GM23338 (cell line): Measurements from ENCODE around the gene CAMK1. TPM values are rescaled to one million over a fixed set of nuclear protein-coding genes. Genes with fewer than 3 reads are reported as not detected.

Experiments
- ATAC-seq: fragments of 200-7000 bp; cut with Tn5 transposase; 3 replicates; pipeline ENCODE4 v1.9.1; 2020
- DNase-seq: peaks from one replicate; pipeline ENCODE4 v3.0.0-alpha.2; 2015; ENCODE audit warnings: low spot score
- H2AFZ ChIP-seq: fragments of 200-600 bp; sonication (generic); 2 replicates; pipeline ENCODE4 v1.8.0; 2016; ENCODE audit warnings: antibody characterized with exemption, mild to moderate bottlenecking, moderate library complexity
- H3F3A ChIP-seq: fragments of 200-600 bp; sonication (generic); replicated peaks from 2 replicates; pipeline ENCODE4 v1.8.0; 2017; ENCODE audit warnings: antibody characterized with exemption, mixed run types, low read depth
- H3K27ac ChIP-seq: fragments of 200-600 bp; sonication (generic); 2 replicates; pipeline ENCODE4 v1.6.1; 2016; ENCODE audit warnings: low read depth
- H3K27me3 ChIP-seq: fragments of 200-600 bp; sonication (generic); 2 replicates; pipeline ENCODE4 v1.8.0; 2016; ENCODE audit warnings: mild to moderate bottlenecking, mixed run types, moderate library complexity; ENCODE audit not compliant: insufficient read depth
- H3K36me3 ChIP-seq: fragments of 200-600 bp; sonication (generic); 2 replicates; pipeline ENCODE4 v1.8.0; 2016; ENCODE audit warnings: mild to moderate bottlenecking; ENCODE audit not compliant: insufficient read depth
- H3K4me1 ChIP-seq: fragments of 200-600 bp; sonication (generic); 2 replicates; pipeline ENCODE4 v1.8.0; 2016; ENCODE audit warnings: mild to moderate bottlenecking, moderate library complexity; ENCODE audit not compliant: insufficient read depth
- H3K4me2 ChIP-seq: fragments of 200-600 bp; sonication (generic); 2 replicates; pipeline ENCODE4 v1.7.1; 2017; ENCODE audit warnings: mixed run types
- H3K4me3 ChIP-seq: fragments of 200-600 bp; sonication (generic); 2 replicates; pipeline ENCODE4 v1.6.1; 2016; ENCODE audit warnings: mixed run types
- H3K79me2 ChIP-seq: fragments of 200-600 bp; sonication (generic); replicated peaks from 2 replicates; pipeline ENCODE4 v1.8.0; 2017; ENCODE audit warnings: mild to moderate bottlenecking; ENCODE audit not compliant: insufficient read depth
- H3K9me2 ChIP-seq: fragments of 200-600 bp; sonication (generic); 2 replicates; pipeline ENCODE4 v1.8.0; 2017; ENCODE audit not compliant: insufficient read depth
- H4K20me1 ChIP-seq: fragments of 200-600 bp; sonication (generic); replicated peaks from 2 replicates; pipeline ENCODE4 v1.8.0; 2017; ENCODE audit warnings: mild to moderate bottlenecking; ENCODE audit not compliant: insufficient read depth
- H3K27ac Mint-ChIP-seq: 2 replicates; pipeline ENCODE4 v1.8.0; 2020; ENCODE audit warnings: inconsistent platforms, mild to moderate bottlenecking, moderate library complexity, mixed read lengths
- H3K27me3 Mint-ChIP-seq: 3 replicates; pipeline ENCODE4 v1.8.0; 2022; ENCODE audit warnings: low read depth, mild to moderate bottlenecking, moderate library complexity, mixed read lengths, inconsistent platforms; ENCODE audit not compliant: insufficient read depth, poor library complexity
- H3K36me3 Mint-ChIP-seq: 3 replicates; pipeline ENCODE4 v1.8.0; 2021; ENCODE audit warnings: low read depth, mild to moderate bottlenecking, inconsistent platforms, moderate library complexity, mixed read lengths
- H3K4me1 Mint-ChIP-seq: 3 replicates; pipeline ENCODE4 v1.8.0; 2020; ENCODE audit warnings: mild to moderate bottlenecking, inconsistent platforms, mixed read lengths
- H3K4me3 Mint-ChIP-seq: 3 replicates; pipeline ENCODE4 v1.8.0; 2021; ENCODE audit warnings: moderate library complexity, mild to moderate bottlenecking, inconsistent platforms, mixed read lengths
- H3K9me3 Mint-ChIP-seq: 3 replicates; pipeline ENCODE4 v1.8.0; 2020; ENCODE audit warnings: moderate library complexity, mild to moderate bottlenecking, inconsistent platforms, mixed read lengths
- CREB1 ChIP-seq: fragments of 250-450 bp; sonication (Bioruptor Pico); IDR thresholded peaks from 2 replicates; pipeline ENCODE4 v1.5.0; 2020; ENCODE audit warnings: low read depth, mild to moderate bottlenecking, moderate library complexity
- CTCF ChIP-seq, 2 experiments: fragments of 200-600 bp in 1 of 2; sonication (generic) in 1 of 2; conservative IDR thresholded peaks; 2 replicates each; pipeline versions ENCODE4 v1.5.1 to v1.6.1; 2016 to 2017; ENCODE audit warnings: antibody characterized with exemption in 2 of 2, low read depth in 2 of 2, mild to moderate bottlenecking in 2 of 2, moderate library complexity in 1 of 2
- ETS1 ChIP-seq: IDR thresholded peaks from 2 replicates; pipeline ENCODE4 v1.6.1; 2016; ENCODE audit warnings: antibody characterized with exemption
- EZH2 ChIP-seq: fragments of 200-600 bp; sonication (generic); IDR thresholded peaks from one replicate; pipeline ENCODE4 v1.8.0; 2017; ENCODE audit warnings: antibody characterized with exemption, mild to moderate bottlenecking, low read depth; ENCODE audit not compliant: unreplicated experiment
- EZH2phosphoT487 ChIP-seq: fragments of 200-600 bp; sonication (generic); IDR thresholded peaks from one replicate; pipeline ENCODE4 v1.8.1; 2018; ENCODE audit warnings: antibody characterized with exemption; ENCODE audit not compliant: unreplicated experiment
- JUNB ChIP-seq: IDR thresholded peaks from one replicate; pipeline ENCODE4 v1.6.1; 2016; ENCODE audit warnings: antibody characterized with exemption; ENCODE audit not compliant: unreplicated experiment
- NANOG ChIP-seq: IDR thresholded peaks from 2 replicates; pipeline ENCODE4 v1.6.1; 2016; ENCODE audit warnings: antibody characterized with exemption, borderline replicate concordance
- POLR2AphosphoS5 ChIP-seq: IDR thresholded peaks from 2 replicates; pipeline ENCODE4 v1.6.1; 2016; ENCODE audit warnings: antibody characterized with exemption, low read depth
- STAT1 ChIP-seq: IDR thresholded peaks from one replicate; pipeline ENCODE4 v1.6.1; 2016; ENCODE audit warnings: antibody characterized with exemption; ENCODE audit not compliant: unreplicated experiment
- ZNF114 ChIP-seq: fragments of 250-450 bp; sonication (Bioruptor Pico); IDR thresholded peaks from 2 replicates; pipeline ENCODE4 v1.5.0; 2020; ENCODE audit warnings: mild to moderate bottlenecking, moderate library complexity
- ZNF331 ChIP-seq: fragments of 250-450 bp; sonication (Bioruptor Pico); IDR thresholded peaks from 2 replicates; pipeline ENCODE4 v1.5.0; 2020; ENCODE audit warnings: low read depth, mild to moderate bottlenecking, moderate library complexity
- ZNF462 ChIP-seq: fragments of 250-450 bp; sonication (Bioruptor Pico); IDR thresholded peaks from 2 replicates; pipeline ENCODE4 v1.5.0; 2020; ENCODE audit warnings: mild to moderate bottlenecking, moderate library complexity
- polyA plus RNA-seq: library from polyadenylated mRNA; unstranded; fragments of >200 nt; fragmentation: Nextera tagmentation; extraction: Ambion mirVana; gene quantifications from 2 replicates; pipeline ENCODE4 v1.2.1, GENCODE V29; 2016
- total RNA-seq: library from RNA; depleted of rRNA; stranded (reverse); fragments of >200 nt; shearing (Covaris generic); gene quantifications from 2 replicates; pipeline ENCODE4 v1.2.3, GENCODE V29; 2014

CAMK1 gene
- total and polyA plus RNA-seq, 2 experiments from 2014 or later = 4.4 TPM

- TF ChIP-seq ZNF462 (no peak), EZH2 (no peak), ETS1 (no peak), NANOG (no peak), JUNB (no peak), POLR2AphosphoS5 (no peak), CREB1 (CRISPR knock-in tag) (no peak), ZNF114 (CRISPR knock-in tag) (no peak)
These were observed 57.3 kb downstream of the CAMK1 start (continued) for GRCh38 chr3:9712415-9712814.

GRCh38 chr3:9710174-9710739, 59.5 kb downstream of the CAMK1 start:
- no peaks in the 10 kb centered on the region for H3K9me3 Mint-ChIP-seq
- H3F3A ChIP-seq = no peaks in the 10 kb centered on the region
- peaks cover 7% of the 10 kb centered on the region for H3K27me3 Mint-ChIP-seq
- no peaks in the 10 kb centered on the region for H4K20me1 ChIP-seq
- H3K27me3 ChIP-seq = no peaks in the 10 kb centered on the region
- H3K4me1 Mint-ChIP-seq = peaks cover 10% of the 10 kb centered on the region
- H3K36me3 Mint-ChIP-seq = no peaks in the 10 kb centered on the region; the same call in 2 of the 3 replicates
- no peak for DNase-seq
- H3K36me3 ChIP-seq = no peaks in the 10 kb centered on the region
- H3K9me2 ChIP-seq = no peaks in the 10 kb centered on the region
- no peak overlapping the region for H3K4me2 ChIP-seq
- no peak overlapping the region for H3K27ac ChIP-seq
- no peaks in the 10 kb centered on the region for H3K4me1 ChIP-seq
- no peak overlapping the region for H3K4me3 Mint-ChIP-seq
- H3K27ac Mint-ChIP-seq = no peak overlapping the region
- no peak overlapping the region for H2AFZ ChIP-seq
- no peak overlapping the region for H3K4me3 ChIP-seq
- H3K79me2 ChIP-seq = no peaks in the 10 kb centered on the region
- no peak for ATAC-seq
- TF ChIP-seq ZNF331 (CRISPR knock-in tag) = no peak
- no peak for TF ChIP-seq ZNF114 (CRISPR knock-in tag)
- no peak for TF ChIP-seq NANOG
- TF ChIP-seq JUNB = no peak
- TF ChIP-seq STAT1 = no peak
- TF ChIP-seq POLR2AphosphoS5 = no peak
- TF ChIP-seq CREB1 (CRISPR knock-in tag) = no peak
- no peak for TF ChIP-seq CTCF (conservative IDR thresholded peaks at IDR 0.05; ENCODE audit: low read depth in 2 of 2)
- TF ChIP-seq EZH2phosphoT487 = no peak
- TF ChIP-seq EZH2 = no peak
